HG03520 (cell line): ENCODE results near the gene FXYD1.
"Not testable (repeated sequence)": the region's sequence is repeated elsewhere in the genome, so short reads cannot be mapped to it uniquely, and the experiment has no call there.

Experiments
- ATAC-seq: cut with Tn5 transposase; IDR thresholded peaks from one replicate; pipeline ENCODE4 v1.9.1; 2021; ENCODE audit warnings: mild to moderate bottlenecking, moderate library complexity; ENCODE audit not compliant: unreplicated experiment

FXYD1 gene

GRCh38 chr19:35124098-35125060, 14.2 kb upstream of the FXYD1 start:
- peak; percentile 74 for ATAC-seq

GRCh38 chr19:35125270-35125717, 13.3 kb upstream of the FXYD1 start:
- ATAC-seq: no peak

GRCh38 chr19:35125749-35126623, 12.6 kb upstream of the FXYD1 start:
- ATAC-seq: no peak

GRCh38 chr19:35126624-35126959, 12.0 kb upstream of the FXYD1 start:
- ATAC-seq: no peak

- ATAC-seq: no peak
Measured at GRCh38 chr19:35127871-35128270, 10.8 kb upstream of the FXYD1 start.

- no peak for ATAC-seq
Measured at GRCh38 chr19:35128398-35129057, 10.1 kb upstream of the FXYD1 start.

GRCh38 chr19:35129724-35130274, 8.8 kb upstream of the FXYD1 start:
- ATAC-seq: not testable (repeated sequence)

- ATAC-seq: no peak
Measured at GRCh38 chr19:35130761-35131720, 7.6 kb upstream of the FXYD1 start.

- no peak for ATAC-seq
Measured at GRCh38 chr19:35132254-35132653, 6.4 kb upstream of the FXYD1 start.

- no peak for ATAC-seq
Measured at GRCh38 chr19:35133826-35134225, 4.8 kb upstream of the FXYD1 start.

- no peak for ATAC-seq
Measured at GRCh38 chr19:35134601-35135242, 3.9 kb upstream of the FXYD1 start, which contains the start of gene LGI4. LGI4 (minus strand) TSS chr19:35135059; CDS start chr19:35134680, 379 bp downstream.

GRCh38 chr19:35135389-35135909, 3.2 kb upstream of the FXYD1 start:
- no peak for ATAC-seq

GRCh38 chr19:35136231-35136630, 2.4 kb upstream of the FXYD1 start:
- no peak for ATAC-seq

- ATAC-seq: no peak
Measured at GRCh38 chr19:35136977-35137702, 1.5 kb upstream of the FXYD1 start.

- no peak for ATAC-seq
Measured at GRCh38 chr19:35140207-35140961, 1.8 kb downstream of the FXYD1 start.

- ATAC-seq: no peak
Measured at GRCh38 chr19:35140962-35141836, 2.6 kb downstream of the FXYD1 start.
